Loucy (cell line): ENCODE data around the gene RAF1.
"Not testable (repeated sequence)": the region's sequence is repeated elsewhere in the genome, so short reads cannot be mapped to it uniquely, and the experiment has no call there.

ENCODE experiments used
- H2AFZ ChIP-seq: fragments of 200-600 bp; sonication (generic); 2 replicates; pipeline ENCODE4 v1.6.0; 2016; ENCODE audit warnings: antibody characterized with exemption, mild to moderate bottlenecking, low read length, moderate library complexity
- H3F3A ChIP-seq: fragments of 200-600 bp; 2 replicates; pipeline ENCODE4 v1.6.0; 2016; ENCODE audit warnings: antibody characterized with exemption, low read depth, mild to moderate bottlenecking
- H3K27me3 ChIP-seq: fragments of 200-600 bp; sonication (generic); 2 replicates; pipeline ENCODE4 v1.6.1; 2014; ENCODE audit warnings: low read length, mild to moderate bottlenecking; ENCODE audit not compliant: insufficient read depth, poor library complexity, severe bottlenecking
- H3K36me3 ChIP-seq: fragments of 200-600 bp; sonication (generic); 2 replicates; pipeline ENCODE4 v1.6.1; 2016; ENCODE audit warnings: low read length; ENCODE audit not compliant: insufficient read depth
- H3K4me1 ChIP-seq: fragments of 200-600 bp; sonication (generic); 2 replicates; pipeline ENCODE4 v1.5.1; 2014; ENCODE audit warnings: low read length, mild to moderate bottlenecking; ENCODE audit not compliant: insufficient read depth, poor library complexity, severe bottlenecking
- H3K4me2 ChIP-seq: fragments of 200-600 bp; sonication (generic); 2 replicates; pipeline ENCODE4 v1.6.0; 2014; ENCODE audit warnings: antibody characterized with exemption, low read length, low read depth, mild to moderate bottlenecking; ENCODE audit not compliant: poor library complexity, severe bottlenecking
- H3K4me3 ChIP-seq: fragments of 200-600 bp; sonication (generic); 2 replicates; pipeline ENCODE4 v1.5.1; 2014; ENCODE audit warnings: low read length, mild to moderate bottlenecking, mixed read lengths; ENCODE audit not compliant: poor library complexity, severe bottlenecking
- H3K79me2 ChIP-seq: fragments of 200-600 bp; sonication (generic); 2 replicates; pipeline ENCODE4 v1.6.1; 2014; ENCODE audit warnings: low read length; ENCODE audit not compliant: insufficient read depth
- H3K9ac ChIP-seq: fragments of 200-600 bp; sonication (generic); 2 replicates; pipeline ENCODE4 v1.6.0; 2014; ENCODE audit warnings: mild to moderate bottlenecking, low read depth, low read length, moderate library complexity; ENCODE audit not compliant: poor library complexity, severe bottlenecking
- H3K9me2 ChIP-seq: fragments of 200-600 bp; sonication (generic); replicated peaks from 2 replicates; pipeline ENCODE4 v1.6.1; 2016; ENCODE audit warnings: low read depth, low read length, mixed read lengths
- H3K9me3 ChIP-seq: fragments of 200-600 bp; sonication (generic); 2 replicates; pipeline ENCODE4 v1.6.1; 2014; ENCODE audit warnings: mild to moderate bottlenecking, antibody characterized with exemption, low read length, low read depth; ENCODE audit not compliant: insufficient read depth
- H4K20me1 ChIP-seq: fragments of 200-600 bp; sonication (generic); 2 replicates; pipeline ENCODE4 v1.6.0; 2014; ENCODE audit warnings: antibody characterized with exemption, low read length, mild to moderate bottlenecking; ENCODE audit not compliant: insufficient read depth, poor library complexity, severe bottlenecking
- EZH2phosphoT487 ChIP-seq: fragments of 200-600 bp; IDR thresholded peaks from 2 replicates; pipeline ENCODE4 v1.6.1; 2018; ENCODE audit warnings: antibody characterized with exemption, mild to moderate bottlenecking, moderate library complexity, borderline replicate concordance
- TF ChIP-seq, protein P1 (sequence below): fragments of 200-600 bp; sonication (generic); conservative IDR thresholded peaks from 2 replicates; pipeline ENCODE4 v1.5.1; 2014; ENCODE audit warnings: mild to moderate bottlenecking, antibody characterized with exemption, low read length

Gene RAF1

DNA sequence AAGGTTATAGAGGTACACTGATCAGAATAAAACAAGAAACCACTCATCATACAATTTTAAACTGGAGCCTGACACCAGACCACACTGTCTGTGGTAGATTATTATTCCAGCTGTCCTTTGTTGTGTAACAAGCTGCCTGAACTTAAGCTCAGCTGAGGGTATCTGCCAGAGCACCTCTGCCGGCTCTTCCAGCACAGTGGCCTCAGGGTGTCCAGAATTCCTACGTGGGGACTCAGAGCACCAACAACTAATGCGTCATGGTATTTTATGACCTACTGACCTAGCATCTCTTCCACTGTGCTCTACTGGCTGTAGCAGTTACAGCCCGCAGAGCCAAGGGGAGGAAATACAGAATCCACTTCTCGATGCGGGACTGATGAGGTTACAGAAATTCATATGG is 15.6 kb upstream of the RAF1 start:
- Histone ChIP-seq H3F3A (no peaks in the 10 kb centered on the region), H3K4me2 (no peak overlapping the region), H3K9me2 (no peaks in the 10 kb centered on the region), H3K4me1 (no peaks in the 10 kb centered on the region), H4K20me1 (no peaks in the 10 kb centered on the region), H3K9me3 (no peaks in the 10 kb centered on the region), H3K4me3 (no peak overlapping the region), H3K79me2 (no peaks in the 10 kb centered on the region), H3K27me3 (no peaks in the 10 kb centered on the region), H3K9ac (no peak overlapping the region), H2AFZ (no peak overlapping the region), H3K36me3 (no peaks in the 10 kb centered on the region)
- TF ChIP-seq, protein P1, sequence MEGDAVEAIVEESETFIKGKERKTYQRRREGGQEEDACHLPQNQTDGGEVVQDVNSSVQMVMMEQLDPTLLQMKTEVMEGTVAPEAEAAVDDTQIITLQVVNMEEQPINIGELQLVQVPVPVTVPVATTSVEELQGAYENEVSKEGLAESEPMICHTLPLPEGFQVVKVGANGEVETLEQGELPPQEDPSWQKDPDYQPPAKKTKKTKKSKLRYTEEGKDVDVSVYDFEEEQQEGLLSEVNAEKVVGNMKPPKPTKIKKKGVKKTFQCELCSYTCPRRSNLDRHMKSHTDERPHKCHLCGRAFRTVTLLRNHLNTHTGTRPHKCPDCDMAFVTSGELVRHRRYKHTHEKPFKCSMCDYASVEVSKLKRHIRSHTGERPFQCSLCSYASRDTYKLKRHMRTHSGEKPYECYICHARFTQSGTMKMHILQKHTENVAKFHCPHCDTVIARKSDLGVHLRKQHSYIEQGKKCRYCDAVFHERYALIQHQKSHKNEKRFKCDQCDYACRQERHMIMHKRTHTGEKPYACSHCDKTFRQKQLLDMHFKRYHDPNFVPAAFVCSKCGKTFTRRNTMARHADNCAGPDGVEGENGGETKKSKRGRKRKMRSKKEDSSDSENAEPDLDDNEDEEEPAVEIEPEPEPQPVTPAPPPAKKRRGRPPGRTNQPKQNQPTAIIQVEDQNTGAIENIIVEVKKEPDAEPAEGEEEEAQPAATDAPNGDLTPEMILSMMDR = no peak
- TF ChIP-seq EZH2phosphoT487 = no peak

DNA sequence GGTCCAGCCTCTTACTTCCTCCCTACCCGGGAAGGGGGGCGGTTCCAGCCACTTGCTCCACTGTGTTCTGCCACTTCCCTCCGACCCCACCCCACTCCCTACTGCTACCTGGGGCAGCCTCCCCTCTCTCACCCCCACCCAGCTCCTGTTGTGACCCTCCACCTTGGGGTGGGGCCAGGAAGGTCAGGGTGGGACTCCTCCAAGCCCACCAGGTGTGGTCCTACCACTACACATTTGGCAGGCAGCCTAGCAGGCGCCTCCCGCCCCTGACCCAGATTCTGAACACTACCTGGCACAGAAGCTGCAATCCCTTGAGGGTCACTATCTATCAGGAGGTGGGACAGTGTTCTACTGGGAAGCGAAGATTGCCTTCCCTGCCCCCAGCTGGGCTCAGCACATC is 13.7 kb upstream of the RAF1 start:
- Histone ChIP-seq H3K36me3 (no peaks in the 10 kb centered on the region), H3K79me2 (no peaks in the 10 kb centered on the region), H3K27me3 (no peaks in the 10 kb centered on the region), H4K20me1 (no peaks in the 10 kb centered on the region), H3K9ac (no peak overlapping the region), H2AFZ (no peak overlapping the region), H3K9me2 (no peaks in the 10 kb centered on the region), H3F3A (no peaks in the 10 kb centered on the region), H3K4me2 (no peak overlapping the region), H3K4me3 (no peak overlapping the region), H3K4me1 (no peaks in the 10 kb centered on the region), H3K9me3 (no peaks in the 10 kb centered on the region)
- no peak for TF ChIP-seq EZH2phosphoT487
- TF ChIP-seq, protein P1 = no peak

DNA sequence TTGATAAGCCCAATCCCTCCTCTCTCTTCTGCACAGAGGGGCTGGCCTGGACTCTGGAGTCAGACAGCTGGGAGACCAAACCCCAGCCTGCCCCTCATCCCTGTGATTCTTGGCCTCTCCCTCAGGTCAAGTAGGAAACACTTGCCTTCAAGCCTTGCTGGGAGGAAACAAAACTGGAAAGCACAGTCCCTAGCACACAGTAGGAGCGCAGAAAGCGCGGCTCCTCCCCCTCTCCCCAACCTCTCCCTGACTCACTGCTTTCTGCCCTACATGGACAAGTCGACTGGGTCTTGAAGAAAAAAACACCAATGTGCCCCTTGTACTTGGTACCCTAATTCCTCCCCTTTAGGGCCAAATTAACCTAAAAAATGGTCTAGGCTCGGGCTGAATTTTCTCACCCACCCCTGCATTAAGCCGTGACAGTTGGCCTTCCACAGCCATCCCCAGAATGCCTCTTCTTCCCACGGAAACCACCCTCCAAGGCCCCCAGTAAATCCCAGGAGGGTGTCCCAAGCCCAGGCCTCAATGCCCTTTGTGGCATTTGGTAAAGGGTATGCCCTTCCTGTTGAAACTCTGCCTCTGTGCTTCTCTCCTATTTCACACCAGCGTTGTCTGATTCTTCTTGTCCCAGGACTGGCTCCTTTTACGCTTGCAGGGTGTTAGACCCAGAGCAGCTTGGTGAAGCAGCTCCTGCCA is 11.3 kb upstream of the RAF1 start:
- no peak for TF ChIP-seq EZH2phosphoT487
- TF ChIP-seq, protein P1 = no peak
- H3K9me2 ChIP-seq = no peaks in the 10 kb centered on the region
- H4K20me1 ChIP-seq = no peaks in the 10 kb centered on the region
- H3K9ac ChIP-seq = no peak overlapping the region
- no peaks in the 10 kb centered on the region for H3K27me3 ChIP-seq
- H2AFZ ChIP-seq = no peak overlapping the region
- H3K4me1 ChIP-seq = no peaks in the 10 kb centered on the region
- H3K9me3 ChIP-seq = no peaks in the 10 kb centered on the region
- no peaks in the 10 kb centered on the region for H3K79me2 ChIP-seq
- H3K36me3 ChIP-seq = no peaks in the 10 kb centered on the region
- no peak overlapping the region for H3K4me2 ChIP-seq
- no peaks in the 10 kb centered on the region for H3F3A ChIP-seq
- H3K4me3 ChIP-seq = no peak overlapping the region

DNA sequence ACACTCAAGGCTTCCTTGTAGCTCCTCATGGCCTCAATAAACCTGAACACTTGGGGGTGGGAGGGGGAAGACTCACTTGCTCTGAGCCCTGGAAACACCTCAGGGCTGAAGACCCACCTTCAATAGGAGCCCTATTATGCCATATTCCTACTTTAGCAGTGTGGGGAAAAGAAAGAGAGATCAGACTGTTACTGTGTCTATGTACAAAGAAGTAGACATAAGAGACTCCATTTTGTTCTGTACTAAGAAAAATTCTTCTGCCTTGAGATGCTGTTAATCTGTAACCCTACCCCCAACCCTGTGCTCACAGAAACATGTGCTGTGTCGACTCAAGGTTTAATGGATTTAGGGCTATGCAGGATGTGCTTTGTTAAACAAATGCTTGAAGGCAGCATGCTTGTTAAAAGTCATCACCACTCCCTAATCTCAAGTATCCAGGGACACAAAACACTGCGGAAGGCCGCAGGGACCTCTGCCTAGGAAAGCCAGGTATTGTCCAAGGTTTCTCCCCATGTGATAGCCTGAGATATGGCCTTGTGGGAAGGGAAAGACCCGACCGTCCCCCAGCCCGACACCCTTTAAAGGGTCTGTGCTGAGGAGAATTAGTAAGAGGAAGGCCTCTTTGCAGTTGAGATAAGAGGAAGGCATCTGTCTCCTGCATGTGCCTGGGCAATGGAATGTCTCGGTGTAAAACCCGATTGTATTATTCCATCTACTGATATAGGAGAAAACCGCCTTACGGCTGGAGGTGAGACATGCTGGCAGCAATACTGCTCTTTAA is 10.2 kb upstream of the RAF1 start:
- not testable (repeated sequence) for H3K4me1 ChIP-seq, H3K79me2 ChIP-seq, H3K4me2 ChIP-seq, H3K4me3 ChIP-seq, H3K9me3 ChIP-seq, H3K9ac ChIP-seq, H3K36me3 ChIP-seq, H4K20me1 ChIP-seq, H3F3A ChIP-seq, H3K9me2 ChIP-seq, H3K27me3 ChIP-seq, H2AFZ ChIP-seq
